Measurements from ENCODE around the gene BMP8B. TPM values are rescaled to one million over a fixed set of nuclear protein-coding genes. Genes with fewer than 3 reads are reported as not detected.

The BMP8B gene
- total RNA-seq, 1 experiment from 2014 or later = 0.42 TPM

DNA sequence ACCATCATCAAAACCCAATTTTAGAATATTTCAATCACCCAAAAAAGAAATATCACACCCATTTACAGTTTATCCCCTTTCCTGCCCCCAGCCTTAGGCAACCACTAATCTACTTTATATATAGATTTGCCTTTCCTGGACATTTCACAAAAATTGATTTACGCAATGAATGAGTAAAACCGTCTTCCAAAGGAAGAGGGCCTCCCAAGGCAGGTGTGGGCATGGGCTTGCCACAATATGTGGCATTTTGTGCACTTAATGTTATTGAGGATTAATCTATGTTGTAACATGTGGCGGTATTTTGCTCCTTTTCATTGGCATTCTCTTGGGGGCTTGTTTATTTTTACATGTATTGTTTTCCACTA is 11.8 kb upstream of the BMP8B start:
- H3K9ac ChIP-seq (ENCODE audit: extremely low read depth, insufficient read length, low read length) = no peak overlapping the region
- H3K23me2 ChIP-seq (ENCODE audit: insufficient read length, low read depth, low read length, poor library complexity, severe bottlenecking) = no peaks in the 10 kb centered on the region
- H2AK5ac ChIP-seq (ENCODE audit: insufficient read length, low read length) = no peak overlapping the region
- TF ChIP-seq, protein P1, sequence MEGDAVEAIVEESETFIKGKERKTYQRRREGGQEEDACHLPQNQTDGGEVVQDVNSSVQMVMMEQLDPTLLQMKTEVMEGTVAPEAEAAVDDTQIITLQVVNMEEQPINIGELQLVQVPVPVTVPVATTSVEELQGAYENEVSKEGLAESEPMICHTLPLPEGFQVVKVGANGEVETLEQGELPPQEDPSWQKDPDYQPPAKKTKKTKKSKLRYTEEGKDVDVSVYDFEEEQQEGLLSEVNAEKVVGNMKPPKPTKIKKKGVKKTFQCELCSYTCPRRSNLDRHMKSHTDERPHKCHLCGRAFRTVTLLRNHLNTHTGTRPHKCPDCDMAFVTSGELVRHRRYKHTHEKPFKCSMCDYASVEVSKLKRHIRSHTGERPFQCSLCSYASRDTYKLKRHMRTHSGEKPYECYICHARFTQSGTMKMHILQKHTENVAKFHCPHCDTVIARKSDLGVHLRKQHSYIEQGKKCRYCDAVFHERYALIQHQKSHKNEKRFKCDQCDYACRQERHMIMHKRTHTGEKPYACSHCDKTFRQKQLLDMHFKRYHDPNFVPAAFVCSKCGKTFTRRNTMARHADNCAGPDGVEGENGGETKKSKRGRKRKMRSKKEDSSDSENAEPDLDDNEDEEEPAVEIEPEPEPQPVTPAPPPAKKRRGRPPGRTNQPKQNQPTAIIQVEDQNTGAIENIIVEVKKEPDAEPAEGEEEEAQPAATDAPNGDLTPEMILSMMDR (conservative IDR thresholded peaks at IDR 0.05) = no peak
- H2BK12ac ChIP-seq (ENCODE audit: insufficient read length, low read depth, low read length) = no peak overlapping the region
- no peaks in the 10 kb centered on the region for H3K79me1 ChIP-seq (ENCODE audit: insufficient read depth, low read depth, low read length, poor library complexity, severe bottlenecking)
- Mint-ChIP-seq H3K36me3 (ENCODE audit: insufficient read depth in 1 of 3, low read depth in 3 of 3) (no peaks in the 10 kb centered on the region; a peak in 1 of 7 replicates), H3K4me3 (no peak overlapping the region), H3K27ac (no peak overlapping the region), H3K4me1 (peaks cover 7 to 11% of the 10 kb centered on the region in 2 experiments), H3K9me3 (peaks cover 3 to 6% of the 10 kb centered on the region in 2 experiments), H3K27me3 (ENCODE audit: low read depth) (peaks cover 48% of the 10 kb centered on the region)
- H4K5ac ChIP-seq (ENCODE audit: insufficient read length, low read depth, low read length) = no peak overlapping the region
- H2BK20ac ChIP-seq (ENCODE audit: low read depth, low read length, poor library complexity, severe bottlenecking) = no peak overlapping the region
- H3K27ac ChIP-seq (ENCODE audit: insufficient read length, low read depth, low read length) = no peak overlapping the region
- no peak overlapping the region for H3K56ac ChIP-seq (ENCODE audit: insufficient read length, low read depth, low read length)
- no peak overlapping the region for H2BK15ac ChIP-seq (ENCODE audit: low read depth, low read length)
- H3K27me3 ChIP-seq (ENCODE audit: insufficient read depth, low read length) = no peaks in the 10 kb centered on the region
- no peak overlapping the region for H2BK5ac ChIP-seq (ENCODE audit: insufficient read length, low read length)
- H3K4me1 ChIP-seq (ENCODE audit: insufficient read depth, low read length) = no peaks in the 10 kb centered on the region; the same call in 1 of the 2 replicates
- H4K8ac ChIP-seq (replicated peaks; ENCODE audit: insufficient read length, low read depth, low read length) = no peak overlapping the region
- no peaks in the 10 kb centered on the region for H3K9me3 ChIP-seq (ENCODE audit: control insufficient read depth, low read depth, low read length)
- H3K79me2 ChIP-seq (ENCODE audit: insufficient read depth, low read length) = no peaks in the 10 kb centered on the region
- no peak overlapping the region for H3T11ph ChIP-seq (ENCODE audit: low read length)
- H4K20me1 ChIP-seq (ENCODE audit: control insufficient read depth, insufficient read depth, insufficient read length) = no peaks in the 10 kb centered on the region
- WGBS (ENCODE audit: extremely low coverage, insufficient read length, low lambda C conversion rate) = no CpG with 5 or more reads among the region's 3 CpGs
- no peak overlapping the region for H3K4me2 ChIP-seq (ENCODE audit: insufficient read depth, insufficient read length, low read length)
- H4K91ac ChIP-seq (ENCODE audit: insufficient read length, low read depth, low read length) = no peak overlapping the region
- no peak overlapping the region for H3K4ac ChIP-seq (ENCODE audit: low read depth, low read length)
- H3K18ac ChIP-seq (ENCODE audit: insufficient read length, low read depth, low read length) = no peak overlapping the region
- H3K23ac ChIP-seq (ENCODE audit: insufficient read length, low read depth, low read length) = no peak overlapping the region
- no peak for DNase-seq
- H3K14ac ChIP-seq (ENCODE audit: insufficient read depth, low read length) = no peak overlapping the region
- H2AFZ ChIP-seq (ENCODE audit: low read length) = no peak overlapping the region
- no peak overlapping the region for H2BK120ac ChIP-seq (ENCODE audit: low read depth, low read length, poor library complexity, severe bottlenecking)

Data from H9 (cell line).